Measurements from ENCODE around the gene KCNMB2. TPM values are rescaled to one million over a fixed set of nuclear protein-coding genes. Genes with fewer than 3 reads are reported as not detected.

The KCNMB2 gene
- total RNA-seq, 1 donor from 2014 or later = 0.27 TPM

DNA sequence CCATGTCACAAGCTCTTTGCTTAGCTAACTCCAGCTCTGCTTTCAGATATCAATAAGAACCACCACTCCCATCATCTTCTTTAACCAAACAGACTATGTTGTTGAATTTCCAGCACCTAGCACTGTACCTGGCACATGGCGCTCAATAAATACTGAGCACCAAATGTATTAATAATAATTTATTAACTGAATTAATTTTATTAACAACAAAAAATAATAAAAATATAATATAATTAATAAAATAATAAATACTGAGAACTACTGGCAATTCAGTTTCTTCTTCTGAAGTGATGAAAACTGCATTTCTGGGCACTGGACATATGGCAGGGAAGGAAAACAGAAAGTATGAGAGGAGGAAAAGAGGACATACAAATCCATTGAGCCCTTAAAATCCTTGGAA, 271.5 kb downstream of the KCNMB2 start:
- Mint-ChIP-seq H3K9me3 (ENCODE audit: low read depth) (no peaks in the 10 kb centered on the region), H3K27me3 (ENCODE audit: low read depth) (no peaks in the 10 kb centered on the region), H3K27ac (ENCODE audit: unreplicated experiment) (no peak overlapping the region), H3K4me1 (ENCODE audit: low read depth) (peaks cover 6% of the 10 kb centered on the region), H3K4me3 (ENCODE audit: unreplicated experiment) (no peak overlapping the region), H3K36me3 (ENCODE audit: low read depth) (no peaks in the 10 kb centered on the region)
- TF ChIP-seq, protein P1, sequence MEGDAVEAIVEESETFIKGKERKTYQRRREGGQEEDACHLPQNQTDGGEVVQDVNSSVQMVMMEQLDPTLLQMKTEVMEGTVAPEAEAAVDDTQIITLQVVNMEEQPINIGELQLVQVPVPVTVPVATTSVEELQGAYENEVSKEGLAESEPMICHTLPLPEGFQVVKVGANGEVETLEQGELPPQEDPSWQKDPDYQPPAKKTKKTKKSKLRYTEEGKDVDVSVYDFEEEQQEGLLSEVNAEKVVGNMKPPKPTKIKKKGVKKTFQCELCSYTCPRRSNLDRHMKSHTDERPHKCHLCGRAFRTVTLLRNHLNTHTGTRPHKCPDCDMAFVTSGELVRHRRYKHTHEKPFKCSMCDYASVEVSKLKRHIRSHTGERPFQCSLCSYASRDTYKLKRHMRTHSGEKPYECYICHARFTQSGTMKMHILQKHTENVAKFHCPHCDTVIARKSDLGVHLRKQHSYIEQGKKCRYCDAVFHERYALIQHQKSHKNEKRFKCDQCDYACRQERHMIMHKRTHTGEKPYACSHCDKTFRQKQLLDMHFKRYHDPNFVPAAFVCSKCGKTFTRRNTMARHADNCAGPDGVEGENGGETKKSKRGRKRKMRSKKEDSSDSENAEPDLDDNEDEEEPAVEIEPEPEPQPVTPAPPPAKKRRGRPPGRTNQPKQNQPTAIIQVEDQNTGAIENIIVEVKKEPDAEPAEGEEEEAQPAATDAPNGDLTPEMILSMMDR (IDR thresholded peaks at IDR 0.05) = no peak
- DNase-seq (ENCODE audit: low spot score) = no peak

DNA sequence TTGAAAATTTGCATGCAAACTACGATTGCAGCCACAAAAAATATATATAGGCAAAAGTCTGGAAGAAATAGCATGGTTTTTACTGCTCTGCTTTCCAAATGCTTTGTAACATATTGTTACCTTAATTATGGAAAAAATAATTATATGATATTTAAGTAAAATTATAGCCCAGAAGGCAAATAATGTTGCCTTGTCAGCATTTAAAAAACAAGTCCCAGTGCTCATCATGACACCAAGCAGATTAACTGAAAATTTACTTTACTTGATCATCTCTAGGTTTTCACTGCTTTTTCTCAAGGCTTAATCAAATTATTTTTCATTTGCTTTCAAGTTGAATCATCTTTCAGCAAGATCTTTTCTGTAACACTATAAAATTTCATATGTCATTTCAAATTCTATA, 272.5 kb downstream of the KCNMB2 start:
- Mint-ChIP-seq H3K27me3 (ENCODE audit: low read depth) (peaks cover under 1% of the 10 kb centered on the region), H3K27ac (ENCODE audit: unreplicated experiment) (no peak overlapping the region), H3K4me1 (ENCODE audit: low read depth) (peaks cover 6% of the 10 kb centered on the region), H3K4me3 (ENCODE audit: unreplicated experiment) (no peak overlapping the region), H3K9me3 (ENCODE audit: low read depth) (no peaks in the 10 kb centered on the region), H3K36me3 (ENCODE audit: low read depth) (no peaks in the 10 kb centered on the region)
- no peak for DNase-seq (ENCODE audit: low spot score)
- TF ChIP-seq, protein P1 (IDR thresholded peaks at IDR 0.05) = no peak

DNA sequence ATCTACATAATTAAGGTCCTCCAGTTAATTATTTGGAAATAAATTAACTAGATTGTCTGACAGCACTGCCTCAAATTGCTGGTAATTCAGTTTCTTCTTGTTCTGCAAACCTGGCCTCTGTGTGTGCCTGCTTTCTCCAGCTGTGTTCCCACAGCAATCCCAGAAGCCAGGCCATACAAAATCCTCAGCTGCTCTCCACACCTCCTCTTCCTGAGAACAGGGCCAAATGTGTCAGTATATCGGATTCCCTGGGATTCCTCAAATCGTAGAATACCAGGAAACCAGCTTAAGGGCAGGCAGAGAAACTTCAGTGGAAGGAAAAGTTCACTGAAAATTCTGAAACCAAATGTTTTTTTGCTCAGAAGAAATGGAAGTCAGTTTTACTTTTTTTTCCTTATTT, 273.9 kb downstream of the KCNMB2 start:
- H3K36me3 Mint-ChIP-seq (ENCODE audit: low read depth) = no peaks in the 10 kb centered on the region
- no peak overlapping the region for H3K4me3 Mint-ChIP-seq (ENCODE audit: unreplicated experiment)
- peak overlapping the region; percentile 3 for H3K27ac Mint-ChIP-seq (ENCODE audit: unreplicated experiment)
- H3K27me3 Mint-ChIP-seq (ENCODE audit: low read depth) = peaks cover 7% of the 10 kb centered on the region
- peaks cover 6% of the 10 kb centered on the region for H3K4me1 Mint-ChIP-seq (ENCODE audit: low read depth)
- TF ChIP-seq, protein P1 (IDR thresholded peaks at IDR 0.05) = no peak
- DNase-seq (ENCODE audit: low spot score) = no peak
- no peaks in the 10 kb centered on the region for H3K9me3 Mint-ChIP-seq (ENCODE audit: low read depth)

DNA sequence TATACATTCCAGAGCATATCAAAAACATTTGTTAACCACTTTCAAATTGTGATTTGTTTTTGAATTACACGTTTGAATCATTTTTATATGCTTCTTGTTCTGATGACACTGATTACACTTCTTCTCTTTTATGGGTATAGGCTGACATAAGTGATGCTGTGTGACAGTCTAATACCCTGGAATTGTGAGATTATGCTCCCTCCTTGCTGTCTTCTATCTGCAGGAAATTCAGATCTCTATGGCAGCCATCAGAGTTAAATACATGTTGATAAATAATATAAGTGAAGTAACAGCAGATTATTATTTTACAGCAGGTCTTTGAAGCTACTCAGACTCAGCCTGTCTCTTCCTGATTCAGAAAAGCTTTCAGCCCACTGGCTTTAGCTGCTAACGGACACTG, 286.5 kb downstream of the KCNMB2 start:
- no peak for DNase-seq (ENCODE audit: low spot score)
- Mint-ChIP-seq H3K27ac (ENCODE audit: unreplicated experiment) (no peak overlapping the region), H3K27me3 (ENCODE audit: low read depth) (peaks cover 8% of the 10 kb centered on the region)

DNA sequence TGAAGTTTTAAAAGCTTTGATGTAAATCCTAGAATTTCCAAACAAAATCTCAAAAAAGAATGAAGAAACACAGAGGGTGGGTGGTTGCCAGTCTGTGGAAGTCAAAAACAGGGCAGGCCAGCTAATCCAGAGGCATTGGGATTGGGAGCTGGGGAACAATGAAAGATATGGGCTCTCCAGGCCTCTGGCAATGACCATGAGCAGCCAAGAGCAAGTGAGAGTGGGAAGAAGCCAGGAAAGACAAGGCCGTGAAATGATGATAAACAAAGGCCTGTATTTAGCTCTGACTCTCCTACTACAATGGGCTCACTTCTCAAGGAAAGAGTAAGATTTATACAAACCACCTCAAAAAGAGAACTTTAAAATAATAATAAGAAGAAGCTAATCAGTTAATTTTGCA, 286.9 kb downstream of the KCNMB2 start:
- DNase-seq (ENCODE audit: low spot score) = no peak
- Mint-ChIP-seq H3K9me3 (ENCODE audit: low read depth) (no peaks in the 10 kb centered on the region), H3K27ac (ENCODE audit: unreplicated experiment) (no peak overlapping the region), H3K36me3 (ENCODE audit: low read depth) (no peaks in the 10 kb centered on the region), H3K4me1 (ENCODE audit: low read depth) (peaks cover 9% of the 10 kb centered on the region), H3K4me3 (ENCODE audit: unreplicated experiment) (no peak overlapping the region), H3K27me3 (ENCODE audit: low read depth) (peaks cover 8% of the 10 kb centered on the region)
- TF ChIP-seq, protein P1 (IDR thresholded peaks at IDR 0.05) = no peak

More for the DNA sequence above, 286.5 kb downstream of the KCNMB2 start:
- TF ChIP-seq, protein P1 (IDR thresholded peaks at IDR 0.05) = no peak
- Mint-ChIP-seq H3K4me1 (ENCODE audit: low read depth) (peaks cover 9% of the 10 kb centered on the region), H3K9me3 (ENCODE audit: low read depth) (no peaks in the 10 kb centered on the region), H3K4me3 (ENCODE audit: unreplicated experiment) (no peak overlapping the region), H3K36me3 (ENCODE audit: low read depth) (no peaks in the 10 kb centered on the region)

Data from chondrocyte (in vitro differentiated cells).